Left colon (tissue), 2 donors: ENCODE data around the gene TRIM67. TPM values are rescaled to one million over a fixed set of nuclear protein-coding genes. Genes with fewer than 3 reads are reported as not detected.

Source experiments
- ATAC-seq: fragments of 200-7000 bp; cut with Tn5 transposase; one replicate; pipeline ENCODE4 v1.9.1; 2020; ENCODE audit warnings: mild to moderate bottlenecking, moderate library complexity
- DNase-seq, 2 donors: peaks; one replicate each; pipeline ENCODE4 v3.0.0-alpha.2; 2020
- intact Hi-C, 2 donors: fragments of 100-400 bp; cut with DNase I in 1 of 2; cut with micrococcal nuclease in 1 of 2; formaldehyde crosslinking; loops; one replicate each; pipeline versions ENCODE4 v1.11.2 to v1.14.0; 2022; cut with DNase I, micrococcal nuclease
- total RNA-seq, 2 donors: library from RNA; stranded (reverse); fragmentation: NEBNext Ultra II Directional; extraction: Animal tissue kit (Norgen Biotek cat#: 25700); gene quantifications; one replicate each; pipeline ENCODE4 v1.2.1, GENCODE V29; 2021
- donor health status: DM: no; HTN: no; CAD: no.
- donor health status: DM: yes; HTN: yes; CAD: no.

Gene TRIM67
- total RNA-seq, 2 donors from 2014 or later: 0.03 TPM; not detected in 1

DNA sequence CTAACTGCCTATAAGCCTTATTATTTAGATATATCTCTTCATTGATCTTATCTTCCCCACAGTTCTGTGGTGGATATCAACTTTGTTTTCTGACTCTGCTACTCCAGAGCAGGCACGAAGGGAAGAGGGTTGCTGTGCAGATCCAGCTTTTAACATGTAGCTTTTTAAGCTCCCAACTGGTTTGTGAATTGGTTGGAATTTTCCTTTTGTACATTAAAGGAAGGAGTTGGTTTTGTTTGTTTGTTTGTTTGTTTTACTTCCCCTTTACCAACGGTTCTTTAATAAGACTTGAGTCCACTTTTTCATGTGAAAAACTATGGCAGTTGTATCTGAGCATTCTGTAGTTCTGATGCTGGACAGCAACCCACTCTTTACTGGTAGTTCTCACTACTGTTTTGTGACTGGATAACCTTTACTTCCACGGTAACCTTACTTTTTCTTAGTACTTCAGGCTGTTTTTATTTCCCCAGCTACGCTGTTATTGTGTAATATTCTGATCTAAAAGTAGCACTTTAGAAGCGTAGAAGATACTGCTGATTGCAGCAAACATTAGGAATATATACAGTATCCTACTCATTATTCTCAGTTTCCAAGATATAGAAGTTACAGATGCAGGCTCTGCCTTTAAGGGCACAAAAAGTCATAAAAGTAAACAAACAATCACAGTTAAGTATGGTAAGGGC, 80.8 kb downstream of the TRIM67 start:
- ATAC-seq (no peak), DNase-seq (no peak)
- intact Hi-C loops: no loop called here

DNA sequence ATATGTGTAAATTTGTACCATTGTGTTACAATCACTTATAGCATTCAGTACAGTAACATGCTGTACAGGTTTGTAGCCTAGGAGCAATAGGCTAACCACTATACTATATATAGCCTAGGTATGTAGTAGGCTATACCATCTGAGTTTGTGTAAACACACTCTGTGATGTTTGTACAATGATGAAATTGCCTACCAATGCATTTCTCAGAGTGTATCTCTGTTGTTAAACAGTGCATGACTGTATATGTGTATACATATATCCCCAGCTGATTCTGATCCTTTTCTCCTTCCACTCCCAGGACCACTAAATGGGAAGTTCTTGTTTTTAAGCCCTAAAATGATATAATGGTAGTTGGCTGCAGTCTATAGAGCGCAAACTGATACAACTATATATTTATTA, 86.9 kb downstream of the TRIM67 start:
- ATAC-seq: peak; percentile 84
- no peak for DNase-seq
- intact Hi-C loops: no loop called here

DNA sequence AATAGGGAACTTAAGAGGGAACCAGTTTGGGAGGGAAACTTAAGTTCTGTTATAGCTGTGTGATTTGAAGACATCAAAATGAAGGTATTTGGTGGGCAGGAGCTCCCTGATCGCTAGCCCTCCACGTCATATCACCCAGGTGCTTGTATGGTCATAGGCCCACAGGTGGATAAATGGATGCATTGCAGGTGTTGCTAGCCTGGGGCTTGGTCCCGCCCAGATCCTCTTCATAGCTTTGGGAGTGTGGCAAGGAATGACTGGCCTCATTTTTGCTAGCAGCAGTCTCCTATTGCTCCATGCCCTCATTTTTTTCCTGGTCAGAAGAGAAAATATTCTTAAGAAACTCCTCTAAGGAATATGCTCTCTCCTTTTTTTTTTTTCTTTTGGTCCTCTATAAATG, 90.5 kb downstream of the TRIM67 start:
- intact Hi-C loops: no loop called here
- DNase-seq (no peak), ATAC-seq (no peak)

DNA sequence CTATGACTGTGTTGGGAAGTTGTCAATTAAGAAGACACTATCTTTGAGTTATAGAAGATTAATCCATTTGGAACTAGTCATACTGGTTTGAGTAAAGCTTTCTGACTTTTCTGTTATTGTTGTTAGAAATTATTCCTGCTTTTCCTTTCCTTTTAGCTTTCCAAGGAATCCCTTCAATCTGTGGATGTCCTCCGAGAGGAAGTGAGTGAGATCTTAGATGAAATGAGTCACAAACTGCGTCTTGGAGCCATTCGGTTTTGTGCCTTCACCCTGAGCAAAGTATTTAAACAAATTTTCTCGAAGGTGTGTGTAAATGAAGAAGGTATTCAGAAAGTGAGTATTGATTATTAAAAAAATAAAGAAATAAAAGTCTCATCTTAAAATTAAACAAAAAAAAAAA, 98.5 kb downstream of the TRIM67 start:
- intact Hi-C loops: no loop called here
- ATAC-seq: no peak
- no peak for DNase-seq

DNA sequence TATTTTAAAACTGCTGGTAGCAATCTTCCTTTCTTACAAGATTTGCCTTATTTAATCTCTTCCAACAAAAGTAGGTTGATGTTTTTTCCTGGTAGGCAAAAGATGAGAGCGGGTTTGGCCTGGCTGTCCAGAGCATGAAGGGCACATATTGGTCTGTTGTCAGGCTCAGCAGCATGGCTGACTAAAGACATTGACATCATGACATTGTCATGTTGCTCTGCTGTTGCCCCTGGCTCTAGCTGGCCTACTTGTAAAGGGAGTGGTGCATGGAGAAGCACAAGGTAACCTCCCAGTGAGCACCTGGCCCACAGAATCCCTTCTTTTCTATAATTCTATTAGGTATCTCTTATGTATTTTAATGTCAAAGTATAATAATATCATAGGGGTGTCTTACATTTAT, 102.8 kb downstream of the TRIM67 start:
- ATAC-seq: no peak
- intact Hi-C loops: no loop called here
- no peak for DNase-seq

DNA sequence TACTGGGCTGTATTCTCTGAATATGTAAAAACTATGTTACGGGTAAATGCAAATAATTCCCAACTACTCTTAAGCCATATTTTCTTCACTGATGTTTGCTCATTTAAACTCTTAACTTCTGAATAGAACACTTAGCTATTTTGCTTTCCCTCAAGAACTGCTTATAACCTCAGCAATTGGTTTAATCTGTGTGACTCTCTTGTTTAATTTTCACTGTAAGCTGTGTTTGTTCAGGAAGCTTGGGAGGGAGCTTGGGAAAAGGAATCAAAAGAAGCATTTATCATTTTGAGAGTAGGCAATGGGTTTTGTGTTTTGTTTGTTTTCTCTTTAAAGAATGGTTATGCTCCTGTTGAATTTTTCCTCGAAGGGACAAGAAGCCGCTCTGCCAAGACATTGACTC, 103.5 kb downstream of the TRIM67 start:
- intact Hi-C loops: no loop called here
- DNase-seq: no peak
- ATAC-seq: no peak

DNA sequence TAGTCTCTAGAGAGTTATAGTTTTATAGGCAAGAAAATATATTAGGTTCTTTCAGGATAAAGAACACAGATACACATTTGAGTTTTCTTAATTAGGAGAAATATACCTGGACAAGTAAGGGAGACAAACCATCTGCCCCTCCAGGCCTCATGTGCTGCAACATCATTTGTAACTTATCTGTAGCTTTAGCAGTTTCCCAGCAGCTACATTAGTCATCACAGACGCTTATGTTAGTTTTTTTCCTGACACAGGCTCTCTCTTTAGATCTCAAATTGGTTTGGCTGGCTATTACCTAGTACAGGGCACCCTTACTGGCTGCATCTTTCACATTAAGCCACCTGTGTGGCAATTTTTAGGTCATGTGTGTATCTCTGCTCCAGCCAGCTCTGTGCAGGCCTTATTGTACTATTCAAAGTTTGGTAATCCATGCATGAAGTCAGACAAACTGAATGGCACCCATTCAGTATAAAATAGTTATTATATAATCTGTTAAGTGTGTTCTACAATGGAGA, 105.0 kb downstream of the TRIM67 start:
- intact Hi-C loops: no loop called here
- DNase-seq (no peak), ATAC-seq (no peak)

Other genes with a start within 250 kb of the TRIM67 start
- gene TTC13, start 183.2 kb upstream of the TRIM67 start, total RNA-seq: 10 to 100 TPM; 32.2 to 35.7 TPM
- 10 to 100 TPM; 23.4 to 29.7 TPM for gene ARV1, start 183.0 kb upstream of the TRIM67 start, total RNA-seq
- gene FAM89A, start 121.8 kb upstream of the TRIM67 start, total RNA-seq: 1 to 10 TPM; 4.2 to 4.5 TPM
- 10 to 100 TPM; 30.4 to 30.6 TPM for gene GNPAT, start 79.2 kb downstream of the TRIM67 start, total RNA-seq
- gene EXOC8, start 175.8 kb downstream of the TRIM67 start, total RNA-seq: 10 to 100 TPM; 12.2 to 14.1 TPM
- 1 to 10 TPM; 7.2 to 9.4 TPM for gene SPRTN, start 176.2 kb downstream of the TRIM67 start, total RNA-seq